Ovary (tissue), 9 donors: ENCODE results near the gene LIMA1. TPM values are rescaled to one million over a fixed set of nuclear protein-coding genes. Genes with fewer than 3 reads are reported as not detected.

Experiments used
- DNase-seq, 5 donors: peaks; one replicate each; pipeline ENCODE4 v3.0.0-alpha.2; 2019 to 2020
- H3K27ac ChIP-seq, 2 donors: fragments of 200-600 bp; one replicate each; pipeline versions ENCODE4 v1.5.1 to v1.8.0; 2019 to 2022
- H3K27me3 ChIP-seq: fragments of 200-600 bp; one replicate; pipeline ENCODE4 v1.8.0; 2022
- H3K36me3 ChIP-seq: fragments of 200-600 bp; sonication (generic); one replicate; pipeline ENCODE4 v1.5.1; 2019
- H3K4me1 ChIP-seq: one replicate; pipeline ENCODE4 v1.8.1; 2013; ENCODE audit warnings: mild to moderate bottlenecking, moderate library complexity; ENCODE audit not compliant: insufficient read depth
- H3K4me3 ChIP-seq: fragments of 200-600 bp; sonication (generic); one replicate; pipeline ENCODE4 v1.5.1; 2017
- H3K9me3 ChIP-seq, 2 donors: fragments of 200-600 bp in 1 of 2; sonication (generic) in 1 of 2; one replicate each; pipeline versions ENCODE4 v1.5.1 to v1.8.1; 2013 to 2019; ENCODE audit warnings: mild to moderate bottlenecking in 1 of 2, moderate library complexity in 1 of 2
- EP300 ChIP-seq: sonication (generic); formaldehyde crosslinking; IDR thresholded peaks from one replicate; pipeline ENCODE4 v1.6.1; 2017; ENCODE audit warnings: antibody characterized with exemption
- POLR2A ChIP-seq: fragments of 450-650 bp; IDR thresholded peaks from one replicate; pipeline ENCODE4 v1.6.1; 2017; ENCODE audit warnings: antibody characterized with exemption, mild to moderate bottlenecking, moderate library complexity
- WGBS, 3 donors: extraction: QIAGEN DNeasy Blood & Tissue Kit in 1 of 3; methylation state at CpG; one replicate each; pipeline versions ENCODE4 v1.1.5 to v1.1.7; 2013 to 2017; 5-methylcytosine and 5-hydroxymethylcytosine counted together
- intact Hi-C, 4 donors: fragments of 100-400 bp; cut with DNase I; formaldehyde crosslinking; loops; one replicate each; pipeline versions ENCODE4 v1.11.0 to v1.15.1; 2022 to 2023
- polyA plus RNA-seq, 2 donors: library from polyadenylated mRNA; stranded (reverse); fragments of 200-250 nt in 1 of 2; fragments of 350-450 nt in 1 of 2; fragmentation: Illumina TruSeq in 1 of 2; extraction: RNeasy Lipid Tissue Mini Kit (QIAGEN cat#74804) in 1 of 2; gene quantifications; one replicate each; pipeline ENCODE4 v1.2.3, GENCODE V29; 2013 to 2014
- total RNA-seq, 7 donors: library from RNA; depleted of rRNA in 2 of 7; stranded (reverse); fragments of >200 nt in 2 of 7; fragmentation: NEBNext Ultra II Directional in 3 of 7; extraction: Animal tissue kit (Norgen Biotek cat#: 25700) in 3 of 7; gene quantifications; one replicate each; pipeline versions ENCODE4 v1.1.0 to v1.2.4, GENCODE V29; 2016 to 2023
- TF ChIP-seq, protein P1 (sequence below), 3 donors: fragments of 450-650 bp in 2 of 3; fragments of 200-600 bp in 1 of 3; IDR thresholded peaks; one replicate each; pipeline versions ENCODE4 v1.5.1 to v1.8.0; 2016 to 2022; ENCODE audit warnings: antibody characterized with exemption in 3 of 3, mild to moderate bottlenecking in 1 of 3
- donor health status: DM: no; HTN: no; CAD: no; lungs with moderate emphysema.
- donor health status: DM: no; HTN: no; CAD: no.
- donor health status: Bipolar disorder and iron deficiency.
- donor health status: DM: yes; HTN: yes; CAD: no.
- donor health status: DM: no; HTN: no; CAD: no.
- donor health status: DM: yes; HTN: yes; CAD: no.

Gene LIMA1
- total and polyA plus RNA-seq, 9 donors, result 28.0 to 80.0 (median 45.2) TPM

DNA sequence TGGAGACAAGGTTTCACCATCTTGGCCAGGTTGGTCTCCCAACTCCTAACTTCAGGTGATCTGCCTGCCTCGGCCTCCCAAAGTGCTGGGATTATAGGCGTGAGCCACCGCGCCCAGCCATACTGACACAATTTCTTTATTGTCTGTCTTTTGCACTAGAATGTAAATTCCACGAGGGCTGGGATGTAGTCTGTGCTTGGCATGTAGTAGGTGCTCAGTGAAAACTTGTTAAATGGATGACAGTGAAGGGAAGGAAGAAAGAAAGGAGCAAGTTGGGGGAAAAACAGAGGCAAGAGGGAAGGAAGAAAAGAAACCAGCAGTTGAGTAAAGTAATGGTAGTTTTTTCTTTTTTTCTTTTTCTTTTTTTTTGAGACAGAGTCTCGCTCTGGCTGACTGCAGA is 53.1 kb downstream of the LIMA1 start:
- no peaks in the 10 kb centered on the region for H3K27me3 ChIP-seq
- WGBS, 3 donors, result 95 to 98% (median 98%) methylated on average over 6 of the region's 6 CpGs

DNA sequence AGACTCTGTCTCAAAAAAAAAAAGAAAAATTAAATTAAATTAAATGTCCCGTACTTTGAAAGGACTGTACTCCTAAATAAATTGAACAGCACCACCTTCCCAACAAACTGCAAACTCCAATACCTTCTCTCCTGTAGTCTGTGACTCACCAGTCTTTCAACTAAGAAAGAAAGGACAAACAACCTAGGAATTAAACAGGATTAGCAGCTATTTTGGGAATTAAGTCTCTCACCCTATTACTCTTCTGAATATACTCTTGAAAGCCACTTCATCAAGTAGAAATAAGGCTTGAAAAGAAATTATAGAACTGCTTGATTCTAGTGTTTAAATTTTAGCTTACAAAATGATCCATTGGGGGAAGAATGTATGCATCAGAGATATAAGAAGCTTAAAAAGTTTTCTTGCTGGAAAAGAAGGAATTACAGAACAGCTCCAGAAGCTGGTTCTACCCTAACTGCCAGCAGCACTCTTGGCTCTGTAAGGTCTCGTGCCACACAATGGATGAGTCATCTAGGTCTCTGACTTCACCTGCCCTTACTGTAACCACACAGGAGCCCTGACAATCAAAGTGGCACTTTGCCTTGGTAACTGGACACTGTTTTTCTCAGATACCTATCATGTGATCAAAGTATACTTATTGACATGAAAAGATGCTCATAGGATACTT is 59.2 kb downstream of the LIMA1 start:
- Histone ChIP-seq H3K27ac (no peak overlapping the region), H3K4me3 (no peak overlapping the region), H3K36me3 (no peaks in the 10 kb centered on the region), H3K4me1 (peaks cover 3% of the 10 kb centered on the region), H3K9me3 (no peaks in the 10 kb centered on the region), H3K27me3 (no peaks in the 10 kb centered on the region)
- intact Hi-C loops, result loop anchor here in 2 of 4 donors (10.0 kb wide), 1 partner anchor 61 kb away; the partner anchor contains the start of gene LIMA1 (in 2 of the 2)
- WGBS, 3 donors, result 84 to 90% (median 87%) methylated on average over 2 of the region's 2 CpGs
- TF ChIP-seq EP300 (no peak), POLR2A (no peak)
- TF ChIP-seq, protein P1, sequence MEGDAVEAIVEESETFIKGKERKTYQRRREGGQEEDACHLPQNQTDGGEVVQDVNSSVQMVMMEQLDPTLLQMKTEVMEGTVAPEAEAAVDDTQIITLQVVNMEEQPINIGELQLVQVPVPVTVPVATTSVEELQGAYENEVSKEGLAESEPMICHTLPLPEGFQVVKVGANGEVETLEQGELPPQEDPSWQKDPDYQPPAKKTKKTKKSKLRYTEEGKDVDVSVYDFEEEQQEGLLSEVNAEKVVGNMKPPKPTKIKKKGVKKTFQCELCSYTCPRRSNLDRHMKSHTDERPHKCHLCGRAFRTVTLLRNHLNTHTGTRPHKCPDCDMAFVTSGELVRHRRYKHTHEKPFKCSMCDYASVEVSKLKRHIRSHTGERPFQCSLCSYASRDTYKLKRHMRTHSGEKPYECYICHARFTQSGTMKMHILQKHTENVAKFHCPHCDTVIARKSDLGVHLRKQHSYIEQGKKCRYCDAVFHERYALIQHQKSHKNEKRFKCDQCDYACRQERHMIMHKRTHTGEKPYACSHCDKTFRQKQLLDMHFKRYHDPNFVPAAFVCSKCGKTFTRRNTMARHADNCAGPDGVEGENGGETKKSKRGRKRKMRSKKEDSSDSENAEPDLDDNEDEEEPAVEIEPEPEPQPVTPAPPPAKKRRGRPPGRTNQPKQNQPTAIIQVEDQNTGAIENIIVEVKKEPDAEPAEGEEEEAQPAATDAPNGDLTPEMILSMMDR (IDR thresholded peaks at IDR 0.05), result no peak
- DNase-seq, result no peak

More for the DNA sequence above, 53.1 kb downstream of the LIMA1 start:
- H3K27ac ChIP-seq, result no peak overlapping the region
- no peaks in the 10 kb centered on the region for H3K4me1 ChIP-seq
- intact Hi-C loops, result no loop called here
- DNase-seq, result no peak
- H3K36me3 ChIP-seq, result no peaks in the 10 kb centered on the region
- no peak for TF ChIP-seq EP300
- TF ChIP-seq, protein P1 (IDR thresholded peaks at IDR 0.05), result no peak
- no peak for TF ChIP-seq POLR2A
- H3K9me3 ChIP-seq, result no peaks in the 10 kb centered on the region
- no peak overlapping the region for H3K4me3 ChIP-seq

DNA sequence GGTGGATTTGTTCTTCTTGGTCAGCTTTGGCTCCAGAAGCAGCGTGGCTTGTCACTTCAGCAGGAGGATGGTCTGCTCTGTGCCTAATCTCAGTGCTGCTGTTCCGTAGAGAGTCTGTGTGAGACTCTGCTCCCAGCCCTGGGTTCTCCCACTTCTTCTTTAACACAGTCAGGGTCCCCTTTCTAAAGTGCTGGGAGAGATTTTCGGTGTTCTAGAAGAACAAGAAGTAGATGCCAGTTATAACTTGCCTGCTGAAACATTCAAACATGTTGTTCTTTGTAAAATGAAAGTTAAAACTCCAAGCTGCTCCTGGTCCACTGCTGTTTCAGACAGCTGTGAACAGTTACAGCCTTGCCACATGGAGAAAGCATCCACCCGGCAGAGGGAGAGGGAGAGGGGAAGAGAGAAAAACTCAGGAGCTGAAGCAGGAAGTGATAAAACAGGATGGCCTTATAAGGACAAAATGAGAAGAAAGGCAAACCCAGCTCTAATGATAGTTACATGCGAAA is 61.0 kb downstream of the LIMA1 start:
- TF ChIP-seq EP300, result no peak
- TF ChIP-seq, protein P1 (IDR thresholded peaks at IDR 0.05), result peak in 2 of 3 donors; percentile 20 to 55
- peak; percentile 24 for TF ChIP-seq POLR2A
- peak; percentile 57 to 80 (median 69) for DNase-seq
- Histone ChIP-seq H3K9me3 (no peaks in the 10 kb centered on the region), H3K27ac (peak overlapping the region; percentile 31 to 52), H3K4me3 (peak overlapping the region; percentile 43), H3K36me3 (no peaks in the 10 kb centered on the region), H3K27me3 (no peaks in the 10 kb centered on the region), H3K4me1 (peaks cover 3% of the 10 kb centered on the region)
- intact Hi-C loops, result loop anchor here in 2 of 4 donors (10.0 kb wide), 1 partner anchor 62 kb away; the partner anchor contains the start of gene LIMA1 (in 2 of the 2)
- WGBS, 3 donors, result 0 to 1% (median 1%) methylated on average over 5 of the region's 5 CpGs

DNA sequence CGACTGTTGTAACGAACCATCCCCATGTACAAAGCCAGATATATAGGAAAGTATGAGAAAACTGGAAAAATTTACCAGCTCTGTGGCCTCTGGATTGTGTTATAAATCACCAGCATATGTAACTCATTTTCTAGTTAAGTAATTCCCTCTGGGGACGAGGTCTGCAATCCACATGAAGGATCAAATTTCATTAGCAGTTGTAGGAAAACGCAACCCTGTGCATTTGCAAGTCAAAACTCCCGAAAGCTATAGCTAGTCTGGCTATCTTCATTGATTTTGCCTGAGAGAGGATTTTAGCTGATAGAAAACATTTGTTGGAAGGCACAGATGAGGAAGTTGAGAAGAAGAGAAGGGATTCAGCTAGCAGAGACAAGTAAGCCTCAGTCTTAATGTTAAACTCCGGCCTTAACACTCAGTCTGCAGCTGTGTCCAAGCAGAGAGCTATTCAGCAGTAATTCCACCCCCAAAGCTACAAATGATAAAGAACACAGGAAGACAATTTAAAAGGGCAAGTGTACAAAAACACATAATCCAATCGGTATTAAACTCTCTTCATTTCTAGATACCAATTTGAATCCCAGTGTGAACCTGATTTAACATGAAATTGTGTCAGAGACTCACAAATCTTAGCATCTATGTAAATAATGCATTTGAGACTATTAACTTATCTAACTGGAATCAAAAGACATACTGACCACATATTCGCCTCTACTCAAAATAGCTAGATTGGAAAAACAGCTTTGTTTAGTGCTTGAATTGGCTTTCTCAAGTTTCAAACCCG is 61.9 kb downstream of the LIMA1 start:
- no peaks in the 10 kb centered on the region for H3K9me3 ChIP-seq
- H3K36me3 ChIP-seq, result no peaks in the 10 kb centered on the region
- WGBS, 3 donors, result 1 to 3% (median 3%) methylated on average over 9 of the region's 9 CpGs
- intact Hi-C loops, result loop anchor here in 2 of 4 donors (10.0 kb wide), 1 partner anchor 63 kb away; the partner anchor contains the start of gene LIMA1 (in 2 of the 2)
- H3K4me1 ChIP-seq, result peaks cover 3% of the 10 kb centered on the region
- no peak for DNase-seq
- peak overlapping the region; percentile 43 for H3K4me3 ChIP-seq
- no peaks in the 10 kb centered on the region for H3K27me3 ChIP-seq
- peak overlapping the region; percentile 31 to 52 for H3K27ac ChIP-seq
- TF ChIP-seq POLR2A (no peak), EP300 (no peak)
- TF ChIP-seq, protein P1 (IDR thresholded peaks at IDR 0.05), result no peak
